ENCODE data around the gene LAMA5.
A peak's percentile ranks its signal among the peaks of the same experiment; 100 is the strongest.

LAMA5 gene

DNA sequence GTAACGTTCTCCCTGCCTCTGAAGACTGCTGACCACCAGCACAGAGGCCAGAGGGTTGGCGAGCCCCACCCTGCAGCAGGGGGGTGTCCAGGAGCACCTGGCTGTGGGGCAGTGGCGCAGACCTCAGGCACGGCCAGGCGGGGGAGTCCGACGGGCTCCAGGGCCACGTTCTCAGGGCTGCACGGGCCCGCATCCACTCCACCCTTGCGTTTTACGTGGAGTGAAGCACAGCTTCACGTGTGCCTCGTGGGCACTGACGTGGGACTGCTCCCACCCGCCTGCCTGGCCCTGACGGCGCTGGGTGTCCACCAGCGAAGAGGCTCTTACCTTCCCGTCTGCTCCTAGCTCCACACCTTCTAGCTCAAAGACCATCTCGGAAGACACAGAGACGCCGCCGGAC lies 26.7 kb upstream of the LAMA5 start:
- H3K36me3 ChIP-seq (ENCODE audit: control insufficient read depth, insufficient read depth, low read length) = peaks cover 18% of the 10 kb centered on the region

DNA sequence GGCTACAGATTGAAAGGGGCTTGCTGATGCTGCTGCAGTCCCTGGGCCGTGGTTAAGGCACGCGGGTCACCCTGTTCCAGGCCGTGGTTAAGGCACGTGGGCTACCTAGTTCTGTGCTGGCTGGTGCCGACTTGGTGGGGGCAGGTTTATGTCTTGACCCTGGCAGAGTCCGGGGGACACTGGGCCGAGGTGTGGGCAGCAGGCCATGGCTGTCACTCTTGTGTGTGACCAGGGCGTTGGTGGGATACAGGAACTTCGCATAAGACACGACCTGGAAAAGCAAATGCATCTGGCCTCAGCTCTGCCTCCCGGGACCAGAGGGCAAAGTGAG lies 26.2 kb upstream of the LAMA5 start:
- Histone ChIP-seq H3K27me3 (ENCODE audit: control insufficient read depth, insufficient read depth, low read length) (no peaks in the 10 kb centered on the region), H3K4me1 (ENCODE audit: control insufficient read depth, insufficient read depth, low read length) (no peaks in the 10 kb centered on the region), H3K9ac (ENCODE audit: low read length) (no peak overlapping the region), H3K9me3 (ENCODE audit: control insufficient read depth, insufficient read depth, low read depth, low read length) (no peaks in the 10 kb centered on the region; the same call in 1 of the 2 replicates), H3K36me3 (ENCODE audit: control insufficient read depth, insufficient read depth, low read length) (peaks cover 24% of the 10 kb centered on the region), H3K4me3 (ENCODE audit: low read depth, low read length) (no peak overlapping the region), H3K27ac (ENCODE audit: low read depth, low read length) (no peak overlapping the region)

More for the DNA sequence above, 26.7 kb upstream of the LAMA5 start:
- Histone ChIP-seq H3K9ac (ENCODE audit: low read length) (peak overlapping the region; percentile 12), H3K27me3 (ENCODE audit: control insufficient read depth, insufficient read depth, low read length) (no peaks in the 10 kb centered on the region), H3K9me3 (ENCODE audit: control insufficient read depth, insufficient read depth, low read depth, low read length) (no peaks in the 10 kb centered on the region; the same call in 1 of the 2 replicates), H3K27ac (ENCODE audit: low read depth, low read length) (no peak overlapping the region), H3K4me1 (ENCODE audit: control insufficient read depth, insufficient read depth, low read length) (no peaks in the 10 kb centered on the region), H3K4me3 (ENCODE audit: low read depth, low read length) (no peak overlapping the region)

DNA sequence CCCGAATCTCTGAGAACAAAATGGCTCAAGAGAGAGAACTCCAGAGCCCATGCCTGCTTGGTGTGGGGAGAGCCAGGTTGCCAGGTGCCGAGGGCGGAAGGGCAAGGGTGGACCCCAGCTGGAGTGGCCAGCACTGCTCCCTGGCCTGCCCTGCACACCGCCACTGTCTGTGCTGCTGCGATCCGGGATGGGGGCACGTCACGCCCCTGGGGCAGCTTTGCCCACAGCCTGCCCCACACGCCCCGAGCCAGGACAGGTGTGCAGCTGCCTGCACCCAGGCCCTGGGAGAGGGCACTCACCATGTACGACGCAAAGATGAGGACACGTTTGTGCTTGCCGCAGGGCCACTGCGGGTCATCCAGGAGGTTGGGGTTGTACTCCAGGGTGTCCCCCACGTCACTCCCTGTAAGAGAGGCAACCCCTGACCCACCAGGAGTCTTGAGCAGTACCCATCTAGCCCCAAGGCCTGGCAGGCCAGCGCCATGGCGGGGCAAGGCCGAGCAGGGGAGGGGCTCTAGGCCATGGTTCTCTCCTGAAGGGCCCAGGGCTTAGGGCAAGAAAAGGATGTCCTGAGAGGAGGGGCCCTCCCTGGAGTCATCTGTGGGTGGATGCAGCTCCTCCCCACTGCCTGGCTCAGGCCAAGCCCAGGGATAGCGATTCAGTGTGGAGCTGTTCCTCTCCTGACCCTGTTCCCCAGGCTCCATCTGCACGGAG lies 25.7 kb upstream of the LAMA5 start:
- H3K9ac ChIP-seq (ENCODE audit: low read length) = no peak overlapping the region
- no peak overlapping the region for H3K4me3 ChIP-seq (ENCODE audit: low read depth, low read length)
- H3K36me3 ChIP-seq (ENCODE audit: control insufficient read depth, insufficient read depth, low read length) = peaks cover 29% of the 10 kb centered on the region
- no peaks in the 10 kb centered on the region for H3K27me3 ChIP-seq (ENCODE audit: control insufficient read depth, insufficient read depth, low read length)
- no peaks in the 10 kb centered on the region for H3K4me1 ChIP-seq (ENCODE audit: control insufficient read depth, insufficient read depth, low read length)
- H3K9me3 ChIP-seq (ENCODE audit: control insufficient read depth, insufficient read depth, low read depth, low read length) = no peaks in the 10 kb centered on the region; the same call in 1 of the 2 replicates
- no peak overlapping the region for H3K27ac ChIP-seq (ENCODE audit: low read depth, low read length)

DNA sequence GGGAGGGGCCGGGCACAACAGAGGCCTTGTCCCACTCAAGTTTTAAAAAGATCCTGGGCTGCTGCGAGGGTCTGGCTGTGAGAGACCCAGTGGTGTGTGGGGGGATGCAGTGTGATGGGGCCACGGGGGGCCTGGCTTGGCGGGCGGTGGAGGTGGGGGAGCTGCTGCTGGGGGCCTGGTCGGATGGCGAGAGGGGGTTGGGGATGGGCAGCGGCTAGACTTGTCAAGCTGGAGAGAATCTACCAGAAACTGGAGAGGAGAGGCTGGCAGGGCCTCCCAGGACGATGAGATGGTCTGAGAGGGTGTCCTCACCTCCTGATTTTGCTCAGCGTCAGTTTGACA lies 24.9 kb upstream of the LAMA5 start:
- H3K9ac ChIP-seq (ENCODE audit: low read length) = no peak overlapping the region
- no peaks in the 10 kb centered on the region for H3K9me3 ChIP-seq (ENCODE audit: control insufficient read depth, insufficient read depth, low read depth, low read length)
- H3K36me3 ChIP-seq (ENCODE audit: control insufficient read depth, insufficient read depth, low read length) = peaks cover 35% of the 10 kb centered on the region
- no peak overlapping the region for H3K27ac ChIP-seq (ENCODE audit: low read depth, low read length)
- H3K4me3 ChIP-seq (ENCODE audit: low read depth, low read length) = no peak overlapping the region
- no peaks in the 10 kb centered on the region for H3K4me1 ChIP-seq (ENCODE audit: control insufficient read depth, insufficient read depth, low read length)
- no peaks in the 10 kb centered on the region for H3K27me3 ChIP-seq (ENCODE audit: control insufficient read depth, insufficient read depth, low read length)

GRCh38 chr20:62391165-62392076 lies 24.3 kb upstream of the LAMA5 start:
- Histone ChIP-seq H3K36me3 (ENCODE audit: control insufficient read depth, insufficient read depth, low read length) (peaks cover 35% of the 10 kb centered on the region), H3K9me3 (ENCODE audit: control insufficient read depth, insufficient read depth, low read depth, low read length) (no peaks in the 10 kb centered on the region), H3K27me3 (ENCODE audit: control insufficient read depth, insufficient read depth, low read length) (no peaks in the 10 kb centered on the region), H3K9ac (ENCODE audit: low read length) (no peak overlapping the region), H3K27ac (ENCODE audit: low read depth, low read length) (no peak overlapping the region), H3K4me1 (ENCODE audit: control insufficient read depth, insufficient read depth, low read length) (no peaks in the 10 kb centered on the region), H3K4me3 (ENCODE audit: low read depth, low read length) (no peak overlapping the region)

- no peak overlapping the region for H3K4me3 ChIP-seq (ENCODE audit: low read depth, low read length)
- H3K9me3 ChIP-seq (ENCODE audit: control insufficient read depth, insufficient read depth, low read depth, low read length) = no peaks in the 10 kb centered on the region
- H3K9ac ChIP-seq (ENCODE audit: low read length) = no peak overlapping the region
- peaks cover 35% of the 10 kb centered on the region for H3K36me3 ChIP-seq (ENCODE audit: control insufficient read depth, insufficient read depth, low read length)
- no peaks in the 10 kb centered on the region for H3K27me3 ChIP-seq (ENCODE audit: control insufficient read depth, insufficient read depth, low read length)
- H3K27ac ChIP-seq (ENCODE audit: low read depth, low read length) = no peak overlapping the region
- H3K4me1 ChIP-seq (ENCODE audit: control insufficient read depth, insufficient read depth, low read length) = 0 out of 2 replicates have a peak, but pooled peaks cover under 1% of the 10 kb centered on the region
These were observed 23.4 kb upstream of the LAMA5 start for GRCh38 chr20:62390317-62391164.

DNA sequence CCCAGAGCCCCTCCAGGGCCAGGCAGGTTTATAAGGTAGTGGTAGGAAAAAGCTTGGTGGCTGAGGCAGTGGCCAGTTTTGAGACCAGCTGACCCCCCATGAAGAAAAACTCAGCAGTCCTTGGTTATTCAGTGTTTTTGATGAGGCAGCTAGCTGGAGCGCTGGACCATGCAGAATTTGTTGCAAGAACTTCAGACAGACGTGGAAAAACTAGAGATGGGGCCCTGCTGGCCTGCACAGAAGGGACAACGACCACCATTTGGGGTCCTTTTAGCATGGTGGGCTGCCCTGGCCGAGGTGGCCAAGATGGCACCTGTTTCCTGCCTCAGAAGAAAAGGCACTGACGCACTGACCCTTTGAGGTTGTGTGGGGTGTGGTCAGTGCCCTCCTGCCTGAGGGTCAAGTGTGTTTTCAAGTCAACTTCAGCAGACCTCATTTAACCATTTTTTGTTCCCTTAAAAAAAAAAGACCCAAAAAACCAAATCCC lies 22.5 kb upstream of the LAMA5 start:
- H3K9ac ChIP-seq (ENCODE audit: low read length) = no peak overlapping the region

DNA sequence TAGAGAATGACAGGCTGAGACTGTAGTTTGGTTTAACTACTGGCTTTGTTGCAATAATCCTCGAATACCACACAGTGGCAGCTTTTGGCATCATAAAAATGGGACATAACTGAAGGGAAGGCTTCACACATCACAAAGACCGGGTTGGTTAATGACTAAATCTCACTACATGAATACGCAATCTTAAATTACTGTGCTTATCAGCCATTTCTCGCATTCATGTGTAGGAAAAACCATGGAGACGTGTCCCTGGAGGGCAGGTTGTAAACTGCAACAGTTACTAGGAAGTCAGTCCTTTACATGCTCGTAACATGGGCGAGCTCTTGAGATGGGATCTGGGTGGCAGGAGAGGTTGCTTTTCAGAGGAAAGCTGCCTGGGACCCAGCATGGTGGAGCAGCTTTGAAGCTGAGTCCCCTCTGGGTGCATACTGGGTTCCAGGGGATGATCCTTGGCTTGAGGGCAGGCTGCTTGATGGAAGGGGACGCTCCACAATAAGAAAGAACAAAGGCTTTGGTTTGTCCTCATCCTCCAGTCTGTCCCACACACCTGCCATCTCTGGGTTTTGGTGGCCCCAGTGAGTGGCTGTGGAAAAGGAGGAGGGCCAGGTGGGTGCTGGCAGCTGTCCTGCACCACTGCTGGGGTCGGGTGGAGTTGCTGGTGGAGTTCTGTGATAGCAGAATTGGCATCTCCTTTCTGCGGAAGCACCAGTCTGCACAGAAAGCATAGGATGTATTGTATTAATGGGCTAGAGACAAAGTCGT lies 21.9 kb upstream of the LAMA5 start:
- 0 out of 2 replicates have a peak, but pooled peaks cover 4% of the 10 kb centered on the region for H3K4me1 ChIP-seq (ENCODE audit: control insufficient read depth, insufficient read depth, low read length)
- H3K27ac ChIP-seq (ENCODE audit: low read depth, low read length) = no peak overlapping the region
- H3K4me3 ChIP-seq (ENCODE audit: low read depth, low read length) = 0 out of 2 replicates have a peak overlapping the region, but pooled peaks have one; percentile 12
- H3K9ac ChIP-seq (ENCODE audit: low read length) = no peak overlapping the region
- H3K27me3 ChIP-seq (ENCODE audit: control insufficient read depth, insufficient read depth, low read length) = no peaks in the 10 kb centered on the region
- H3K9me3 ChIP-seq (ENCODE audit: control insufficient read depth, insufficient read depth, low read depth, low read length) = no peaks in the 10 kb centered on the region
- H3K36me3 ChIP-seq (ENCODE audit: control insufficient read depth, insufficient read depth, low read length) = peaks cover 35% of the 10 kb centered on the region

More for the DNA sequence above, 22.5 kb upstream of the LAMA5 start:
- Histone ChIP-seq H3K4me3 (ENCODE audit: low read depth, low read length) (no peak overlapping the region), H3K27ac (ENCODE audit: low read depth, low read length) (no peak overlapping the region), H3K36me3 (ENCODE audit: control insufficient read depth, insufficient read depth, low read length) (peaks cover 35% of the 10 kb centered on the region), H3K9me3 (ENCODE audit: control insufficient read depth, insufficient read depth, low read depth, low read length) (no peaks in the 10 kb centered on the region), H3K27me3 (ENCODE audit: control insufficient read depth, insufficient read depth, low read length) (no peaks in the 10 kb centered on the region), H3K4me1 (ENCODE audit: control insufficient read depth, insufficient read depth, low read length) (0 out of 2 replicates have a peak, but pooled peaks cover 4% of the 10 kb centered on the region)

GRCh38 chr20:62387933-62388635 lies 21.0 kb upstream of the LAMA5 start:
- Histone ChIP-seq H3K27ac (ENCODE audit: low read depth, low read length) (no peak overlapping the region), H3K4me3 (ENCODE audit: low read depth, low read length) (peak overlapping the region; percentile 83), H3K36me3 (ENCODE audit: control insufficient read depth, insufficient read depth, low read length) (peaks cover 32% of the 10 kb centered on the region)

More at GRCh38 chr20:62387933-62388635, 21.0 kb upstream of the LAMA5 start:
- peak overlapping the region; percentile 91 for H3K9ac ChIP-seq (ENCODE audit: low read length)
- 0 out of 2 replicates have a peak, but pooled peaks cover 4% of the 10 kb centered on the region for H3K4me1 ChIP-seq (ENCODE audit: control insufficient read depth, insufficient read depth, low read length)
- no peaks in the 10 kb centered on the region for H3K27me3 ChIP-seq (ENCODE audit: control insufficient read depth, insufficient read depth, low read length)
- no peaks in the 10 kb centered on the region for H3K9me3 ChIP-seq (ENCODE audit: control insufficient read depth, insufficient read depth, low read depth, low read length)

Measured in HUES6 (cell line).